NCI-H146 treated with DMSO at 0.1 percent for 48 hours (cell line): Measurements from ENCODE around the gene MRPS34.

Experiments used
- DNase-seq: peaks from one replicate; lab custom pipeline; 2025; ENCODE audit not compliant: unreplicated experiment; lab: John Stamatoyannopoulos, UW

MRPS34 gene

DNA sequence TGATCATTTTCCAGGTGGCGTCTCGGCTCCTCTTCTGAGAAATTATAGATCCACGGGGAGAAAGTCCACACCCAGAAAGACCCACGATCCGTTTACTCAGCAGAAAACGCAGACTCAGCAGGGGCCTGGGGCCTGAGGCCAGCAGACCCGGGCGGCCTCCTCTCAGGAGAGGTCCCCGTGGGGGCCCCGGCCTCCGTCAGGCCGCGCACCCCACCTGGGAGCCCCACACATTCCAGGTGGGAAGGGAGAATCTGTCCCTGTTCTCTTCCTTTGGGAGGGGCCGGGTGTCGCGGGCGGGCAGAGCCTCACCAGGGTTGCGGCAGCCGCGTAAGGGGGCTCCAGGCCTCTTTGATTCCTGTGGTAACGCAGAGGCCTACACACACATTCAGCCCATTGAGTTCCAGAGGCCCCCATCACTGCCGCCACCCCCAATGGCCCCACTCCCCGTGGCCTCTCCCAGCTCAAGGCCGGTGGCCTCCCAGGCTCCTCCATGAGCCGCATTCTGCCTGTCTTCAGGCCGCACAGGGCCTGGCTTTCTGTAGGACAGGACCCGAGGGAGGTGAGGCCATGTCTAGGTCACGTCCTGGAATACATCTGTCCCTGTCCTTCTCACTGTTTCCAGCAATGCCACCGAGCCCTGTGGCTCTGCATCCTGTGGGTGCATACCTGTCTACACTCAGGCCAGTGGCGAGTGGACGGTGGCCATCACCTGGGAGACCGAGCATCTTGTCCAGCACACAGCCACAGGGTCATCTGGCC lies 22.2 kb upstream of the MRPS34 start:
- no peak for DNase-seq

DNA sequence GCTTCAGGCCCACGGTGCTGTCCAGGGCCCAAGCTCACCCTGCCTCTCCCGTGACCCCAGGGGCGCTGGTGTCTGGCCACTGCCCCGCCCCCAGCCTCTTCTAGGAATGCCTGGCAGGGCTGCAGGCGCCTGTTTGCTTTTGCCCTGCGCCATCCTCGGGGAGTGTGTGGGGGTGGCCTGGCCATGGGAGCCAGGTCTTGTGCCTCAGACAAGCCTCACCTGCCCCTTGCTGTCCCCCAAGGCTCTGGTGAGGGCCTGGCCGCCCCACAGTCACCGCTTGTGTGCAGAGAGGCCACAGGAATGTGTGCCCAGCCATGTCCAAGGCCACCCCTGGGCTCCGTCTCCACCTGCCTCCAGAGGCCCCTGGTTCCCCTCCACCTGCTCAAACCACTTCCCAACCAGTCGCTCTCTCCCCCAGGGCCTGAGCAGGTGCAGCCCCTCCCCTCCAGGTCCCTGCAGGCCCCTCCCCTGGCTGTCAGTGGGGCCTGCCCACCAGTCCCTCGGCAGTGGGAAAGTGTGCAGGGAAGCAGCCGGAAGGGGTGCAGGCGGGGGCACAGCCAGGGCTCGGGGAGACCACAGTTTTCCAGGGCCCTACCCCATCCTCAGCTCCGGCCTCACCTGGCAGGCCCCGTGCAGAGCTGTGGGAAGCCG lies 21.4 kb upstream of the MRPS34 start:
- no peak for DNase-seq

DNA sequence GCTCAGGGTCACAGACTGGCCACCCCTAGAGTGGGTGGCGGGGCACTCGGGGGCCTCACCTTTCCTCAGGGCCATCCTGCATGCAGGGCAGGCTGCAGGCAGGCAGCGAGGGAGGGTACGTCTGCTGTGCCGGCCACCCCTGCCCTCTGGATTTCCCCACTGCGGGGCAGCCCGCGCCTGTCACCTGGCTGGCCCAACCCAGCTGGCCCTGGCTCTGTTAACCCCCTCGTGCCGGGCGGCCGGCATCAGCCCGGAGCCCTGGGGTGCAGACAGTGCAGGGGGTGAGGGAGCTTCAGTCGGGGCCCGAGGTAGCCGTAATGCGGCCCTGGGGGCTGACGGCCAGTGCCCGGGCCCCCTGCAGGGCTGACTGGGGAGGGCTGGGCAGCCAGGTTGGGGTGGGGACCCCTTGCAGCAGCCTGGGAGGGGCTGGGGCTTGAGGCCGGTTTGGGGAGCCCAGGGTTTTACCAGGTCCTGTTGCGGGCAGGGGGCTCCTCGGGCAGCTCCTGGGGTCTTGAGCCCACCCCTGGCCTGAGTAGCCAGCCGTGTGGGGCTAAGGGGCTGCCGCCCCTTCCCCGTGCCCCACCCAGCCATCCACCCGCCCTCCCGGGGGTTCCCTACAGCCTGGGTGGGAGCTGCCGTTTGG lies 20.8 kb upstream of the MRPS34 start, which contains the start of gene IGFALS:
Gene IGFALS, minus strand, starts transcription at position 128 of the 643 bp plus-strand sequence. Its CDS starts 53 bp downstream, at position 75.
- no peak for DNase-seq

DNA sequence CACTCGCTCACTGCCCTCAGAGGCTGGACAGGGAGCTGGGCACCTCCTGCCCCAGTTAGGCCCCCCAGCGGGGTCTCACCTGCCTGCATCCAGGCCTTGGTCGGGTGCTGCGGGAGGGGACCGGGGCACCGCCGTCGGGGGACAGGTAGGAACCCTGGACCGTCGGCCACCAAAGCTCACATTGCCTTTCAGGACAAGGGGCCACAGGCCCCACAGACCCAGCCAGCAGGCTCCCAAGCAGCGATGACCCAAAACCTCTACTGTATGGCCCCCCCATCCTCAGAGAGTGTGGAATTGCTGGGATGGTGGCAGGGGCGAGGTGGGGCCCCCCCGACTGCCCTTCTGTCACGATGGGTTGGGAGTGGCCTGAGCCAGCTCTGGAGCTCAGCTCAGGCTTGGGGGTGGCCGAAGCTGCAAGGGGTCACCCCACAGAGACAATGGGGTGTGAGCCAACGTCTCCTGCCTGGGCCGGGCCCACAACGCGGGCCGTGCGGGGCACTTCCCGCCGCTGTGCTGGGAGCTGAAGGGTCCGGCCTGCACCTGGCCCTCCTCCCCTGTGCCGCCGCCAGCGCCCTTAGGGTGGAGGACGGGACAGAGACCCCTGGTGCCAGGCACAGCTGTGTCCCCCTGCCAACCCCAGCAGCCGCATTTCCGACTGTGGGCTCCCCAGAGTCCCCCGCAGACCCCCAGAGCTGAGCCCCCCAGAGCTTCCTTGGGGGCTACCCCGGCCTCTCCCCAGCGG lies 20.1 kb upstream of the MRPS34 start:
- DNase-seq = no peak

DNA sequence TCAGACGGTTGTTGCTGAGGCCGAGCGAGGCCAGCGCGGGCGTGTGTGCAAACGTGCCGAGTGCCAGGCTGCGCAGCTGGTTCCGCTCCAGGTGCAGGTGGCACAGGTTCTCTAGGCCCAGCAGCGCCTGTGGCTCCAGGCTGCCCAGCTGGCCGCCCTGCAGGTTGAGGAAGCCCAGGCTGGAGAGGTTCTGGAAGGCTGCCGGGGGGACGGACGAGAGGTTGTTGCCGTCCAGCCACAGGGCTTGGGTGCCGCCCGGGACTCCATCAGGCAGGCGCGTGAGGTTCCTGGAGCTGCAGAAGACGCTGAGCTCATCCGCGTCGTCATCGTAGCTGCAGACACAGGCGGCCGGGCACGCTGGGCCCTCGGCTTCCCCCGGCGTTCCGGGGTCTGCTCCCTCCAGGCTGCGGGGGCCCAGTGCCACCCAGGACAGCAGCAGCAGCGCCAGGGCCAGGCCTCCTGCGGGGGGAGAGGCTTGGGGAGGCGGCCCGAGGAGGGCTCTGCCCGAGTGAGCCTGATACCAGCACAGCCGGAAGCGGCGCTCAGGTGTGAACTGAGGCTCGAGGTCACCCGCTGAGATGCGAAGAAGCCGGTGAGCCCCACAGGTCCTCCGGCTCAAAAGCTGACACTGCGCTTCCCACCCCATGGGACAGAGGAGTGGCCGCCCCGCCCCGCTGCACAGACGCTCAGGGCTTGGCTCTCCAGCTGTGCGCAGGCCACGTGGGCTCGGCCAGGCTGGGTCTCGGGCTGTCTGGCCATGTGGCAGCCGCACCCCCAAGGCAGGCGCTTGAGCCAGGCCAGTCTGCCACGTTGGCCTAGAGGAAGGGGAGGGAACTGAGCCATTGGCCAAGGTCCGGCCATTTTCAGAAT lies 19.2 kb upstream of the MRPS34 start:
- no peak for DNase-seq

DNA sequence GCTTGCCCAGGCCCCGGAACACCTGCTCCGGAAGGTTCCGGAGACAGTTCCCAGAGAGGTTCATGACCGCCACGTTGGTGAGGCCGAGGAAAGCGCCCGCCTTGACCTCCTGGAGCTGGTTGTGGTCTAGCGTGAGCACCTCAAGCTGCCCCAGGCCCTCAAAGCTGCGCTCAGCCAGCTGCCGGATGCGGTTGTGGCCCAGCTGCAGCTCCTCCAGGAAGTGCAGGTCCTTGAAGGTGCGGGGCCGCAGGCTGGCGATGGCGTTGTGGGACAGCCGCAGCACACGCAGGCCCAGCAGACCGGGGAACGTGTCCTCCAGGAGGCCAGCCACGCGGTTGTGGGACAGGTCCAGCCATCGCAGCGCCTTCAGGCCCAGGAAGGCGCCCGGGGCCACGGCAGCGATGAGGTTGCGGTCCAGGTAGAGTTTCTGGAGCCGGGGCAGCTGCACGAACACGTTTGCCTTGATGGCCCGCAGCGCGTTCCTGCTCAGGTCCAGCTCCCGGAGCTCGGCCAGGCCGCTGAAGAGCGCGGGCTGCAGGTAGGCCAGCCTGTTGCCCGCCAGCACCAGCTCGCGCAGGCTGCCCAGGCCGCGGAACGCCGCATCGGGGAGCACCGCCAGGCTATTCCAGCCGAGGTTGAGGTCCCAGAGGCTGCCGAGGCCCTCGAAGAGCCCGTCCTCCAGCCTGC lies 18.5 kb upstream of the MRPS34 start:
- DNase-seq = no peak

DNA sequence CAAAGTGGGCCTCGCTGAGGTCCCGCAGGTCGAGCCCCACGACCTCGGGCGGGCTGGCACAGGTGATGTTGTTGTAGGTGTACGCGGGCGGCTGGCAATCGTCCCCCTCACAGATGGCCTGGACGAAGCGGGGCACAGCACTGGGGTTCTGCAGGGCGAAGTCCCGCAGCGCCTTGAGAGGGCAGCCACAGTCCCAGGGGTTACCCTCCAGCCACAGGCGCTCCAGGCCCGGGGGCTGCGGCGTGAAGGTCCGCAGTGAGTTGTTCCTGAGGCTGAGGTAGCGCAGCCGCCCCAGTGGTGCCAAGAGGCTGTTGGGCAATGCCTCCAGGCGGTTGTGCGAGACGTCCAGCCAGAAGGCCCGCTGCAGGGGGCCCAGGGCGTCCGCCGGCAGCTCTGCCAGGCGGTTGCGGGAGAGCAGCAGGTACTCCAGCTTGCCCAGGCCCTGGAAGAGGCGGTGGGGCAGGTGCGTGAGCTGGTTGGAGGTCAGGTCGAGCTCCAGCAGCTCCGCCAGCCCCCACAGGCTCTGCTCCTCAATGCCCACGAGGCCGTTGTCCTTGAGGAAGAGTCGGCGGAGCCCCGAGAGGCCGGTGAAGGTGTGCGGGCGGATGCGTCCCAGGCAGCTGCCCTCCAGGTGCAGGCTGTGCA lies 17.8 kb upstream of the MRPS34 start:
- DNase-seq = no peak

DNA sequence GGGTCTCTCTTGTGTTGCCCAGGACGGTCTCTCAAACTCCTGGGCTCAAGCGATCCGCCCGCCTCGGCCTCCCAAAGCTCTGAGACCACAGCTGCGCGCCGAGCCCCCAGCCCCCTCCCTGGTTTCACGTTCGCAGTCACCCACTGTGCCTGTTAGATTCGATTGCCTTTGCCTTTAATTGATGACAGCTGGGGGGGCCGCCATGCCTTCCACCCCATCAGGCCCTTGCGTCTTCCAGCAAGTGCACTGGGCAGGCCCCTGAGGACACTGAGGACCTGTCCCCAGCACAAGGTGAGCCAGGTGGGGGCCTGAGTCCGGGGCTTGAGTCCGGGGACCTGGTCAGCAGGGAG lies 17.3 kb upstream of the MRPS34 start:
- no peak for DNase-seq

DNA sequence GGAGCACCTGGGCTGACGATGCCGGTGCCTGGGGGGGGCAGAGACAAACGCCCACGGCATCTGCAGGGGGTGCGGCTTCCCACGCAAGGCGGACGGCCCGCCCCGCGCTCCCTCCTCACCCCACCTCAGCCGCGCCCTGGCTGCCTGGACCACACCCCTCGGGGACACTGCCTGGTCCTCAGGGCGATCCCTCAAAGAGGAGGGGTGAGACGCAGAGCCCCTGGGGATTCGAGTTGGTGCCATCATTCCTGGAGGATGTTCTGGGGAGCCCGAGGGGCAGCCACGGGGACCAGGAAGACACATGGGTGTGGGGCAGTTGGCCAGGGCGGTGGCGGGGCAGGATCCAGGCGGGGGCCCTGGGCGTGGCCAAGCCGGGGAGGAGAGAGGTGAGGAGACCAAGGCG lies 16.7 kb upstream of the MRPS34 start:
- DNase-seq = no peak

DNA sequence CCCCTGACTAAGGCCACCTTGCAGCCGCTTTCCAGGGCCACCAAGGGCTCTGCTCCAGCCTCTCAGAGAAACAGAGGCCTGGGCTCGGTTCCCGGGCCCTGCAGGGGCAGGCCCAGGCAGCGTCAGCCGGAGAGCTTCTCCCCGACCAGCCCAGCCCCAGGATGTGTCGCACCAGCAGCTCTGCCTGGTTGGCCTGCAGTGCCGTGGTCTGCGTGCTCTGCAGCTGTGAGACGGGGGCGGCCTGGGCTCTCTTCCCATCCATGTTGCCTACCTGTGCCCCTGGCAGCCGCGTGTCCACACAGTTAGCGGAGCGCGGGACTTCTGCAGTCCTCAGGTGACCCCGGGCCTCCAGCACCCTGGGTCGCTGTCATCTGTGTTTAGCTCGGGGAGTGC lies 15.8 kb upstream of the MRPS34 start:
- DNase-seq = no peak

DNA sequence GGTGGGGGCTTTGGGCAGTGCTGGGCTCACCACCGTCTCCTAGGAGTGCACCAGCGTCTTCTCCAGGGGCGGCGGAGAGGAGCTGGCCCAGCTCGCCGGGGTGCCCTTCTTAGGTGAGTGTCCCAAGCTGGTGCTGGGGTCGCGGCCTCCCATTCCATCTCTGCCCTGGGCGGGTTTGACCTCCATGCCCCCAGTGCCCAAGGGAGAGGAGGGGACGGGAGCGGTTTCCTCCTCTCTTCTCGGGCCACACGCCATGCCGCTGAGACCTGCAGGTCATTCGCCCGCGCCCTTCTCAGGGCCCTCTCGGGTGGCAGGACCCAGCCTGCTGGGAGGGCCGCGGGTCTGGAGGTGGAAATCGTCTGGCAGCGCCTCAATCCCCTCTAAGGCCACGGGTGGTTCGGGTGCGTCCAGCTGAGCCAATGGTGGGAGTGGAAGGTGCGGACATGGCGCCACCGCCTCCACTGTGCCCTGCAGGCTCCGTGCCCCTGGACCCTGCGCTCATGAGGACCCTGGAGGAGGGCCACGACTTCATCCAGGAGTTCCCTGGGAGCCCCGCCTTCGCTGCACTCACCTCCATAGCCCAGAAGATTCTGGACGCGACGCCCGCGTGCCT lies 15.3 kb upstream of the MRPS34 start:
- DNase-seq = no peak

DNA sequence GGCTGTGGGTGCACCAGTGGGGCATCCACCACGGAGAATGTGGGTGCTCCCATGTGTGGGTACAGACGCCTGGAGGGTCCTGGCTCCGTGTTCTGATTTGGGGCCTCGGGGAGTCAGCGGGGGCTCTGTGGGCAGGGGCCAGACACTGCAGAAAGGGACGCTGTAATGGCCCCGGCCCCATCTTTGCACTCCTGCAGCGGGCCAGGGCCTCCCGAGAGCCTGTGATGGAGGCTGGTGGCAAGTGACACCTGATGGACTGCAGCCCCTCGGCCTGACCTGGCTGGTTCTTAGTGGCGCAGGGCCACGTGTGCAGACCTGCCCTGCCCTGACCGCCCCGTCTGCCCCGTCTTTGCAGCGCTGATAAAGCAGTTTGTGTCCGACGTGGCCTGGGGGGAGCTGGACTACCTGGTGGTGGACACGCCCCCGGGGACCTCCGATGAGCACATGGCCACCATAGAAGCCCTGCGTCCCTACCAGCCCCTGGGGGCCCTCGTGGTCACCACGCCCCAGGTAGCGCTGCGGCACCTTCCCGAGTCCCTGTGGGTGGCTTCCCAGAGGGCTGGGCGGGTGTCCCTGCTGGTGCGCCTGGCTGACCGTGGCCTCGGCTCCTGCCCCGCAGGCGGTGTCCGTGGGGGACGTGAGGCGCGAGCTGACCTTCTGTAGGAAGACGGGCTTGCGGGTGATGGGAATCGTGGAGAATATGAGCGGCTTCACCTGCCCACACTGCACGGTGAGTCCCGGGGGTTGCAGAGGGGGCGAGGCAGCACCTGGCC lies 14.6 kb upstream of the MRPS34 start:
- DNase-seq = no peak

DNA sequence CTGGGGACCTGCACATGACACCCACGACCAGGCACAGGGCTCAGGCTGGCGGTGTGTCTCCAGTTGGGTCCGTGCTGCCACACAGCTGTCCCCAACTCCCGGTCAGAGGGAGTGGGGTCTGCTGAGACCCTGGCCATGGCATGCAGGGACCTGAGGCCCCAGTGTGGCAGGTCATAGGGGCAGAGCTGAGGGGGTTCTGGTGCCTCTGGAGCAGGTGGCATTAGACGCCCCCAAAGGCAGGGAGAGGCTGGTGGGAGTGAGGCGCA lies 14.1 kb upstream of the MRPS34 start:
- no peak for DNase-seq

DNA sequence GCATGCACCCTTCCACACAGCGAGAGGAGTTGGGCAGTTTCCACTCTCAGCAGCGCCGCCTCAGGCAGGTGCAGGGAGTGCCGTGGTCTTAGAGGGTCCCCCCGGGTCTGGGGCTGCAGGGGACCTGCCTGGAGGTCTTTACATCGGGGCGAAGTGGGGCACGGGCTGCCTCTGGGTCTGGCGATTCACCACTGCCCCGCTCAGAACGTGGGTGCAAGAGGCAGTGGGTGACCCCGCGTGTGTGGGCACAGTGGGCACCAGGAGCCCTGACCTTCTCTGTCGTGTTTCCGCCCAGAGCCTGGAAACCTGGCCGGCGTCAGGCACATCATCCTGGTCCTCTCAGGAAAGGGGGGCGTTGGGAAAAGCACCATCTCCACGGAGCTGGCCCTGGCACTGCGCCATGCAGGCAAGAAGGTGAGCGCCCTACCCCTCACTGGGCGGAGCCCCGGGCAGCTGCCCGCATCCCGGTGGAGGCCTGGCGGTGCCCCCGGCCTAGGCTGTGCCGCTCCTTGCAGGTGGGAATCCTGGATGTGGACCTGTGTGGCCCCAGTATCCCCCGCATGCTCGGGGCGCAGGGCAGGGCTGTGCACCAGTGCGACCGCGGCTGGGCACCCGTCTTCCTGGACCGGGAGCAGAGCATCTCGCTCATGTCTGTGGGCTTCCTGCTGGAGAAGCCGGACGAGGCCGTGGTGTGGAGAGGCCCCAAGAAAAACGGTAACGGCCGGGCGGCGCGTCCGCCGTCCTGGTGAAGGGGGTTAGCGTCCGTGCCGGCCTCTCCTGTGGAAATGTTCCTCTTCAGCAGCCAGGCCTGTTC lies 13.5 kb upstream of the MRPS34 start:
- DNase-seq = no peak

DNA sequence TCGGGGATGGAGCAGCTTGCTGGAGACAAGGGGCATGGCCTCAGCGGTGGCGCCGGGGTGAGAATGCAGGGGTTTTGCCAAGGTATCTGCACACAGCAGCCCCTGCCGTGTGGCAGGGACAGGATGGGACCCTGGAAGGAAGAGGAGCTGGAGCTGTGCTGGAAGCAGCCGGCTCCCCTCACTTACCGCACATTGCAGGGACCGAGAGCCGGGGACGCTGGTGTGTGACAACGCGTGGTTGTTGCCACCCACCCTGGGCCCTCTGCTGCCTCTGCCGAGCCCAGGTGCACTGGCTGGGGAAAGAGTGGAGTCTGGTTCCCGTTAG lies 12.9 kb upstream of the MRPS34 start:
- no peak for DNase-seq

DNA sequence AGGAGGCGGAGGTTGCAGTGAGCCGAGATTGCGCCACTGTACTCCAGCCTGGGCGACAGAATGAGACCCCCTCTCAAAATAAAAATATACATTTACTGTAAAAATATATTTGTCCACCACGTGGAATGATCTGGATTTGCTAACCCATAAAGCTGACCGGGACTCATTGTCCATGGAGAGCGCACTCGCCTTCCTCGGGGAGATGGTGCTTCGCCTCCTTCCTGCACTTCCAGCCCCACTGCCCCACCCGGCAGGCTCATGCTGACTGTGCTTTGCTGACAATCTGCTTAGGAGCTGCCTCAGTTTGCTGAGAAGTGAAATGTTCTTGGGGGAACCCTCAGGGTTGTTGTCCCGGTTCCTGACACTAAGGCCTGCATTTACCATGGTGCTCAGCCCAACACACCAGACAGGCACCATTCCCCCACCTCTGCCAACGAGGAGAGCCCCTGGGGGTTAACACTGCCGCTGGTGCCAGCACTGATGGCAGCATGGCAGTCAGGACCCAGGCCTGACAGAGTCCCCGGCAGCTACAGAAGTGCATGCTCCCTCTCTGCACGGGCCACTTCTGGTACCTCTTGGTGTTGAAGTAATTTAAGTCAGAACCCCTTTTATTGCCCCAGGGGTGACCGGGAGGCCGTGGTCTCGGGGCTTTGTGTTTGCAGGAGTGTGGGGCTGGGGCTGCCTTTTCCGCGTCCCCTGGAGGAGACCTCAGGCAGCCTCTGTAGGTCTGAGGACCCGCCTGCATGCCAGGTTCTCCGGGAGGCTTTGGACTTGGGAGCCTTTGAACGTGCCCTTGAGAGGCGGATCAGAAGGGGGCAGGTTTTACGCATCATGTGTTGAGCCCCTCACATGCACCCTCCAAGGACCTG lies 12.3 kb upstream of the MRPS34 start:
- no peak for DNase-seq
